ENCODE data around the gene C3orf20.
A peak's percentile ranks its signal among the peaks of the same experiment; 100 is the strongest.

C3orf20 gene

GRCh38 chr3:14793126-14793857, 118.4 kb downstream of the C3orf20 start:
- Mint-ChIP-seq H3K9me3 (no peaks in the 10 kb centered on the region), H3K36me3 (ENCODE audit: low read depth) (no peaks in the 10 kb centered on the region), H3K27ac (peak overlapping the region in 2 of 3 experiments; percentile 25 to 53), H3K4me1 (peaks cover 44% of the 10 kb centered on the region), H3K4me3 (no peak overlapping the region), H3K27me3 (ENCODE audit: low read depth) (peaks cover 49% of the 10 kb centered on the region)
- TF ChIP-seq CTCF (IDR thresholded peaks at IDR 0.05; ENCODE audit: unreplicated experiment in 3 of 3), result no peak

GRCh38 chr3:14793858-14794234, 118.9 kb downstream of the C3orf20 start:
- peaks cover 51% of the 10 kb centered on the region for H3K27me3 Mint-ChIP-seq (ENCODE audit: low read depth)
- TF ChIP-seq CTCF (IDR thresholded peaks at IDR 0.05; ENCODE audit: unreplicated experiment in 3 of 3), result no peak
- H3K36me3 Mint-ChIP-seq (ENCODE audit: low read depth), result no peaks in the 10 kb centered on the region
- H3K4me1 Mint-ChIP-seq, result peaks cover 44% of the 10 kb centered on the region
- no peak overlapping the region for H3K4me3 Mint-ChIP-seq
- H3K27ac Mint-ChIP-seq, result peak overlapping the region in 1 of 3 experiments; percentile 53
- no peaks in the 10 kb centered on the region for H3K9me3 Mint-ChIP-seq

GRCh38 chr3:14794435-14794834, 119.5 kb downstream of the C3orf20 start:
- H3K27ac Mint-ChIP-seq, result peak overlapping the region in 1 of 3 experiments; percentile 11
- no peaks in the 10 kb centered on the region for H3K36me3 Mint-ChIP-seq (ENCODE audit: low read depth)
- no peak for TF ChIP-seq CTCF (IDR thresholded peaks at IDR 0.05; ENCODE audit: unreplicated experiment in 3 of 3)
- peaks cover 54% of the 10 kb centered on the region for H3K27me3 Mint-ChIP-seq (ENCODE audit: low read depth)
- H3K4me1 Mint-ChIP-seq, result peaks cover 44% of the 10 kb centered on the region
- H3K9me3 Mint-ChIP-seq, result no peaks in the 10 kb centered on the region
- no peak overlapping the region for H3K4me3 Mint-ChIP-seq

GRCh38 chr3:14795996-14796395, 121.1 kb downstream of the C3orf20 start:
- Mint-ChIP-seq H3K27ac (peak overlapping the region in 2 of 3 experiments; percentile 30 to 66), H3K4me3 (no peak overlapping the region), H3K4me1 (peaks cover 44% of the 10 kb centered on the region), H3K27me3 (ENCODE audit: low read depth) (peaks cover 54% of the 10 kb centered on the region), H3K36me3 (ENCODE audit: low read depth) (no peaks in the 10 kb centered on the region), H3K9me3 (peaks cover 5% of the 10 kb centered on the region)
- no peak for TF ChIP-seq CTCF (IDR thresholded peaks at IDR 0.05; ENCODE audit: unreplicated experiment in 3 of 3)

GRCh38 chr3:14796403-14797077, 121.6 kb downstream of the C3orf20 start:
- Mint-ChIP-seq H3K9me3 (peaks cover 6% of the 10 kb centered on the region), H3K4me1 (peaks cover 44% of the 10 kb centered on the region), H3K27me3 (ENCODE audit: low read depth) (peaks cover 54% of the 10 kb centered on the region), H3K36me3 (ENCODE audit: low read depth) (no peaks in the 10 kb centered on the region), H3K4me3 (peak overlapping the region in 2 of 3 experiments; percentile 2 to 32), H3K27ac (peak overlapping the region in 2 of 3 experiments; percentile 30 to 66)
- no peak for TF ChIP-seq CTCF (IDR thresholded peaks at IDR 0.05; ENCODE audit: unreplicated experiment in 3 of 3)
